Activated T-helper 17 cell treated with anti-CD3 and anti-CD28 coated beads, Interleukin-2, amount 50 U/mL, for 72 hours (primary cell): ENCODE data around the gene LCN15. TPM values are rescaled to one million over a fixed set of nuclear protein-coding genes. Genes with fewer than 3 reads are reported as not detected.
"Not testable (repeated sequence)": the region's sequence is repeated elsewhere in the genome, so short reads cannot be mapped to it uniquely, and the experiment has no call there.

Experiments used
- ATAC-seq: fragments of 150-1000 bp; cut with Tn5 transposase; replicated peaks from 2 replicates; pipeline ENCODE4 v1.10.0; 2021; ENCODE audit warnings: mild to moderate bottlenecking, moderate library complexity
- H3K27ac Mint-ChIP-seq: one replicate; pipeline ENCODE4 v1.8.0; 2022; ENCODE audit warnings: mixed read lengths
- H3K27me3 Mint-ChIP-seq: one replicate; pipeline ENCODE4 v1.8.0; 2022; ENCODE audit warnings: mixed read lengths
- H3K36me3 Mint-ChIP-seq: one replicate; pipeline ENCODE4 v1.8.0; 2022; ENCODE audit warnings: low read depth, mild to moderate bottlenecking, mixed read lengths
- H3K4me1 Mint-ChIP-seq: one replicate; pipeline ENCODE4 v1.8.0; 2022; ENCODE audit warnings: mixed read lengths
- H3K4me3 Mint-ChIP-seq: one replicate; pipeline ENCODE4 v1.8.0; 2022; ENCODE audit warnings: mild to moderate bottlenecking, mixed read lengths
- H3K9me3 Mint-ChIP-seq: one replicate; pipeline ENCODE4 v1.8.0; 2022; ENCODE audit warnings: mixed read lengths
- total RNA-seq, 2 donors: library from RNA; stranded (reverse); gene quantifications; one replicate each; pipeline ENCODE4 v1.2.3, GENCODE V29; 2022

Gene LCN15
- total RNA-seq, 2 donors from 2014 or later: not detected

DNA sequence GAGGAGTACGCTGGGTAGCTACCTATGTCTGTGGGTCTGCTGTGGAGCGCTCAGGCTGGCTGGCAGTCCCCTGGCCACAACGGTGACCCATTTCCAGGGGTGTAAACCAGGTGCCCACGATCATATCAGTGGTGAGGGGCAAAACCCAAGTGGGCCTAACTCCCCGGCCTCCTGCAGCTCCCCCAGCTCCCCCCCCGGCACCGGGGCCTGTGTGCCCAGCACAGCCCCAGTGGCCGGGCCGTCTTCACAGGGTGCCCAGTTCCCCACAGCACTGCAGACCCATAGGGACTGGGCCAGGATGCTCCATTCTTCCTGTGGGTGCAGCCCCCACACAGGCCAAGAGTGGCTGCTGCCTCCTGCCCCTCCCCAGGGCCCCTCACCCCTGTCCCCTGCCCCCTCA lies 5.3 kb downstream of the LCN15 start:
- ATAC-seq: no peak
- Mint-ChIP-seq H3K9me3 (no peaks in the 10 kb centered on the region), H3K27ac (no peak overlapping the region), H3K27me3 (peaks cover 4% of the 10 kb centered on the region), H3K4me3 (no peak overlapping the region), H3K36me3 (no peaks in the 10 kb centered on the region), H3K4me1 (no peaks in the 10 kb centered on the region)

DNA sequence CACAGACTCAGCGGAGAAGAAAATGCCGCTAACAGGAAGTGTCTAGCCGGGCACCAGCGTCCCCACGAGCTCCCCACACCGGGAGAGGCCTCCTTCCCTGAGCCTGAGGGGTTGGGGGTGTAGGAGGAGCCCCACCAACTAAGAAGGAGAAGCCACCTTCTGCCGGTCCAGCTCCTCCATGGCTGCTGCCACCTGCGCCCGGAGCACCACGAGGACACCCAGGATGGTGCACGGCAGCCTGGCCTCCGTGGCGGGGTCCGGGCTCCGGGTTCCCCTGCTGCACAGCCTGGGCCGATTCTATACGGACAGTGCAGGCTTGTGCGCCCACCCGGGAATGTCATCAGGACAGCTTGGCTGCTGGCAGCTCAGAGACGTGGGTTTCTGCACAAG lies 6.6 kb downstream of the LCN15 start:
- H3K27ac Mint-ChIP-seq: no peak overlapping the region
- no peaks in the 10 kb centered on the region for H3K36me3 Mint-ChIP-seq
- H3K27me3 Mint-ChIP-seq: peaks cover 4% of the 10 kb centered on the region
- H3K4me3 Mint-ChIP-seq: no peak overlapping the region
- ATAC-seq: no peak
- H3K9me3 Mint-ChIP-seq: no peaks in the 10 kb centered on the region
- H3K4me1 Mint-ChIP-seq: no peaks in the 10 kb centered on the region

DNA sequence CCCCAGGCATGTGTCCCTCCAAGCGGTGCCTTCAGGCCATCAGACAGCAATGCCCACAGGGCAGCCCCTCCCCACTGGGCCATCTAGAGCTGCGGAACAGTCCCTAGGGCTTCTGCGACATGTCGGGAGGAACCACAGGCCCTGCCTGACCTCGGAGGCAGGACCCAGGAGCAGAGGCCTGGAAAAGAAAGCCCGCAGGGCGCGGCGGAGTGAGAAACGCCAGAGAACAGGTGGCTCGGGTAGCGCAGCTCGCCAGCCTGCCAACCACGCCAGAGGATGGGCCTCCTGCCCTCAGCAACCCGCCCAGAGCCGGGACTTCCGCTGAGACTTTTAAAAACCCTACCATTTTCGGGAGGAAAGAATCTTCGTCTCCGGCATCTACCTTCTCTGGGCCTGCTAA lies 7.0 kb downstream of the LCN15 start:
- no peaks in the 10 kb centered on the region for H3K36me3 Mint-ChIP-seq
- H3K4me1 Mint-ChIP-seq: no peaks in the 10 kb centered on the region
- ATAC-seq: no peak
- no peak overlapping the region for H3K4me3 Mint-ChIP-seq
- H3K27ac Mint-ChIP-seq: no peak overlapping the region
- peaks cover 3% of the 10 kb centered on the region for H3K9me3 Mint-ChIP-seq
- H3K27me3 Mint-ChIP-seq: peaks cover 4% of the 10 kb centered on the region

DNA sequence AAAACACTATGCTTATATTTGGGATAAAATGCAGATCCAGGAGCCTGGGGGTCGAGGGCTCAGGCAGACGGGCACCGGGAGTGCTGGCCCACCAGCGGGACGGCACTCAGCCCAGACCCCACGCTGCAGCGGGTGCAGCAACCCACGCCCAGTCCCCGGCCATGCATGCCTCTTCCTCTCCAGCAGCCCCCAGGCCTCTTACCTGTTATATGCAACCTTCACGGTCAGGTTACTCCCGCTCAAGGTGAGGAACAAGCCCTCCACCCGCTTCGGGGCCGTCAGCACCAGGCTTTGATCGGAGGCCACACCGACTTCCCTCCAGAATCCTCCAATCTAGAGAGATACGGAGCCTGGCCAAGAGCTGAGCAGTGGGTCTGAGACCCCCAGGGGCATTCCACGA lies 7.5 kb downstream of the LCN15 start:
- H3K9me3 Mint-ChIP-seq: peaks cover 5% of the 10 kb centered on the region
- H3K36me3 Mint-ChIP-seq: no peaks in the 10 kb centered on the region
- no peak overlapping the region for H3K27ac Mint-ChIP-seq
- H3K4me3 Mint-ChIP-seq: no peak overlapping the region
- peaks cover 4% of the 10 kb centered on the region for H3K27me3 Mint-ChIP-seq
- no peaks in the 10 kb centered on the region for H3K4me1 Mint-ChIP-seq
- ATAC-seq: no peak

DNA sequence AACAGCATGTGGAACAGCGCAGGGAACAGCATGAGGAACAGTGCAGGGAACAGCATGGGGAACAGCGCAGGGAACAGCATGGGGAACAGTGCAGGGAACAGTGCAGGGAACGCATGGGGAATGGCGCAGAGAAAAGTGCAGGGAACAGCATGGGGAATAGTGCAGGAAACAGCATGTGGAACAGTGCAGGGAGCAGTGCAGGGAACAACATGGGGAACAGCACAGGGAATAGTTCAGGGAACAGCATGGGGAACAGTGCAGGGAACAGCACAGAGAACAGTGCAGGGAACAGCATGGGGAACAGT lies 8.2 kb downstream of the LCN15 start:
- H3K9me3 Mint-ChIP-seq: peaks cover 5% of the 10 kb centered on the region
- H3K27ac Mint-ChIP-seq: no peak overlapping the region
- H3K4me1 Mint-ChIP-seq: no peaks in the 10 kb centered on the region
- H3K4me3 Mint-ChIP-seq: no peak overlapping the region
- no peaks in the 10 kb centered on the region for H3K36me3 Mint-ChIP-seq
- peaks cover 4% of the 10 kb centered on the region for H3K27me3 Mint-ChIP-seq
- ATAC-seq: no peak

DNA sequence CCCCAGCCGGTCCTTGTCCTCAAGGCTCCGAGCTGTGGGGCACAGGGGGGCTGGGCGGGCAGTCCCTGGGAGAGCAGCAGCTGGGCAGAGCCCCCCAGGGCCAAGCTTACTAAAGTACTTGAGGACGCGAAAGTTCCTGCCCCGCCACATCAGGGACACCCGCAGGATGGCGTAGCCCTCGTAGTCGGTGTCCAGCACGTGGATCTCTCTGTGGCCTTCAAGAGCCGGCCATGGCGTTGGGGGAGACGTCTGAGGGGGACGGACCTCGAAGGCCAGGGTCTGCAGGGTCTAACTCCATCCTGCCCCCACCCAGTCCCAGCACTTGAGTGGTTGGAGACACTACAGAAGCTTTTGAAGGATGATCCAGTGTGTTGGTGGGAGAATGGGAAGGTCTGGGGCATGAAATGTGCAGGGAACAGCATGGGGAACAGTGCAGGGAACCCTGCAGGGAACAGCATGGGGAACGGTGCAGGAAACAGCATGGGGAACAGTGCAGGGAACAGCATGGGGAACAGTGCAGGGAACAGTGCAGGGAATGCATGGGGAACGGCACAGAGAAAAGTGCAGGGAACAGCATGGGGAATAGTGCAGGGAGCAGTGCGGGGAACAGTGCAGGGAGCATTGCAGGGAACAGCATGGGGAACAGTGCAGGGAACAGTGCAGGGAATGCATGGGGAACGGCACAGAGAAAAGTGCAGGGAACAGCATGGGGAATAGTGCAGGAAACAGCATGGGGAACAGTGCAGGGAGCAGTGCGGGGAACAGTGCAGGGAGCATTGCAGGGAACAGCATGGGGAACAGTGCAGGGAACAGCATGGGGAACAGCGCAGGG lies 8.8 kb downstream of the LCN15 start:
- H3K4me1 Mint-ChIP-seq, H3K27ac Mint-ChIP-seq, H3K36me3 Mint-ChIP-seq, H3K27me3 Mint-ChIP-seq, ATAC-seq, H3K4me3 Mint-ChIP-seq, H3K9me3 Mint-ChIP-seq: not testable (repeated sequence)

DNA sequence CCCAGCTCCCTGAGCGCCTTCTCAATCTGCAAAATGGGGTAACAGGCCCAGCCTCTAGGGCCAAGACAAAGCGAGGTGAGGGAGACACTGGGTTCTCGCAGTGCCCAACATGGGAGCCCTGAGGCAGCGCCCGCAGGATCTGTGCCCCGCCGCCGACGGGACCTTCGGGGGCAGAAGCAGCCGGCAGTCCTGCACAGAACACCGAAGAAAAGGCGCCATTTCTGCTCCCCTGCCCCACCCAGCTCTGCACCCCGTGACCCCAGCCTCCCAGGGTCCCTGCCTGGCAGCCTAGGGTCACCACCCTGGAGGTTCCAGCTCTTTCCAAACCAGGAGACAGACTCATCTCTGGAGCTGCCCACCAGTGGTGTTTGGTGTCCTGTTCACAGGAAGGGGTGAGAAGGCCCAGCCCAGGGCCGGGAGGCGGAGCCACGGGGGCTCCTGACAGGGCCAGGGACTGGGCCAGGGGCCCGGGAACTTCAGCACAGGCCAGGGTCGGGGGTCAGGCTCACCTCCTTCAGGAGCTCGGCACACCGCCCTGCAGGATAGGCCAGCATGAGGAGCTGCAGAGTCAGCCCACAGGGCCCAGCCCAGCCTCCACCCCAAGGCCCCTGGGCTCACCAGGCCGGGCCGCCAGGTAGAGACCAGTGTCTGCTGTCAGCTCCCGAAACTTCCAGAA lies 9.6 kb downstream of the LCN15 start:
- Mint-ChIP-seq H3K4me1 (no peaks in the 10 kb centered on the region), H3K36me3 (no peaks in the 10 kb centered on the region), H3K27ac (no peak overlapping the region), H3K27me3 (no peaks in the 10 kb centered on the region), H3K9me3 (peaks cover 5% of the 10 kb centered on the region), H3K4me3 (no peak overlapping the region)
- no peak for ATAC-seq

DNA sequence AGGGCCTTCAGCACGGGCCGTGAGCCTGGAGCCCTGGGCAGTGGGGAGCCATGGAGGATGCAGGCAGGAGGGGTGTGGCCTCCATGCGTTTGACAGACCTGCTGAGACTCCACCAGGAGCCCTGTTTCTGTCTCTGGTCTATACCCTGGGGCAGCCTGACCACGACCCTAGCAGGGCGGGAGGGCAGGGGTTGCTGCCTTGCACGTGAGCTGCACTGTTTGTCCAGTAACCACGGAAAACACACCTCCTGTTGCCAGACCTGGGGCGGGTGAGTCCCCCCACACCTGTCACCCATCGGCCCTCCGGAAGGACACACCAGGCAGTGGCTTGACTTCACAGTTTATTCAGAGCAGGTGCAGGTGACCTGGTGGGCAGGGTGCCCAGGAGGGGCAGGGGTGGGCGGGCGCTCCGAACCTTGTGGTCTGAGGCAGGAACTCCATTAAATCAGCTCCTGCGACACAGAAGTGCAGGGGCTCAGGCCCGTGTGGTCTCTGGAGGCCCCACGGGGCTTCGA lies 10.2 kb downstream of the LCN15 start:
- Mint-ChIP-seq H3K9me3 (peaks cover 5% of the 10 kb centered on the region), H3K27ac (no peak overlapping the region), H3K4me3 (no peak overlapping the region), H3K36me3 (no peaks in the 10 kb centered on the region), H3K27me3 (no peaks in the 10 kb centered on the region), H3K4me1 (no peaks in the 10 kb centered on the region)
- ATAC-seq: no peak

DNA sequence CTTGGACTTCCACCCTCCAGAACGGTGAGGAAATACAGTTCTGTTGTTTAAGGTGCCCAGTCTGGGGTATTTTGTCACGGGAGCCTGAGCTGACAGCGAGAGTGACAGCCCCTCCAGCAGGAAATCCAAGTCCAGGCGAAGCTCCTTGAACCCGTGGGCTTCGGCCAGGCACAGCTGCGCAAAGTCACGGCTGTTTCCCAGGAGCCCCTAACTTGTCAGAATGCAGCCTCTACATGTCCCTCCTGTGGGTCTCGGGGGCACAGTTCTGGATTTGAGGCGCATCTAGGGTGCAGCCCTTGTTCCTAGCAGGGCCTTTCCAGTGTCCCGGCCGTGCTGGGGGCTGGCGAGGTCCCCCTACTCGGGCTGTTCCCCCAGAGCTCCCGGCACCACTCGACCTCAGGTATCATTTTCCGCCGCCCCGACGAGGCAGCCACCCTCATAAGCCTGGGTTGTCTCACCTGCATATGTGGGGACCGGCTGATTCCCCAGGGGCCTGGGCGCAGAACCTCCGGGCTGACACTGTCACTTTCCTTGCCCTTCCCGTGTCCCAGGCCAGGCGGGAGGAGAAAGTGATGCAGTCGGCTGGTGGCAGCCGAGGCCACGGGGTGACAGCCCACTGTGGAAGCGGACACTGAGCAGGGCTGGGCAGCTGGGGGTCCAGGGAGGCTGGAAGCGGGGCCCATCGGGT lies 10.8 kb downstream of the LCN15 start:
- no peak for ATAC-seq
- Mint-ChIP-seq H3K36me3 (no peaks in the 10 kb centered on the region), H3K4me3 (no peak overlapping the region)

DNA sequence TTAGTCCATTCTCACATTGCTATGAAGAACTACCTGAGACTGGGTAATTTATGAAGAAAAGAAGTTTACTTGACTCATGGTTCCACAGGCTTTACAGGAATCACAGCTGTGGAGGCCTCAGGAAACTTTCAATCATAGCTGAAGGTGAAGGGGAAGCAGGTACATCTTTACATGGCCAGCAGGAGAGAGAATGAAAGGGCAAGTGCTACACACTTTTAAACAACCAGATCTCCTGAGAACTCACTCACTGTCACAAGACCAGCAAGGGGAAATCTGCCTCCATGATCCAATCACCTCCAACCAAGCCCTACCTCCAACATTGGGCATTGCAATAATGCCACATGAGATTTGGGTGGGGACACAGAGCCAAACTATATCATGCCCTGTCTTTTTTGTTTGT lies 12.5 kb downstream of the LCN15 start:
- Mint-ChIP-seq H3K36me3 (no peaks in the 10 kb centered on the region), H3K9me3 (peaks cover 5% of the 10 kb centered on the region), H3K4me3 (no peak overlapping the region), H3K27ac (no peak overlapping the region), H3K4me1 (no peaks in the 10 kb centered on the region), H3K27me3 (peaks cover 6% of the 10 kb centered on the region)
- no peak for ATAC-seq

More for the DNA sequence above, 10.8 kb downstream of the LCN15 start:
- Mint-ChIP-seq H3K27ac (no peak overlapping the region), H3K4me1 (no peaks in the 10 kb centered on the region), H3K27me3 (no peaks in the 10 kb centered on the region), H3K9me3 (peaks cover 5% of the 10 kb centered on the region)

DNA sequence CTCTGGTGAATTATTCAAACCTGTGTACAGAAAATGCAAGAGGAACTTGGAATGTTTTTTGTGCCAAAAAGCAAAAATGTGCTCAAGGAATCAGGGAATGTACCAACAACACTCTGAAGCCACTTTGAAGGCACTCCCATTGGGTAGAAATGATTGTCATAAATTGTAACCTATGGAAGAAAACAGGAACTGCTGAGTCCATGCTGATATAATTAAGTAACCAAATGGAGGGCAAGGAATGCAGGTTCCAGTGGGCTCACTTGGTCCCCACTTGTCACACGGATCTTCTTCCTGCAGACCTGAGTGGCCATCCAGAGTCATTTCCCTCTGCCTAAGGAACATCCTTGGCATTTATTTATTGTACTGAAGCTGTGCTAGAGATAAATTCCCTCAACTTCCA lies 13.1 kb downstream of the LCN15 start:
- Mint-ChIP-seq H3K4me3 (no peak overlapping the region), H3K27me3 (peaks cover 6% of the 10 kb centered on the region), H3K4me1 (no peaks in the 10 kb centered on the region), H3K27ac (no peak overlapping the region), H3K9me3 (peaks cover 5% of the 10 kb centered on the region), H3K36me3 (no peaks in the 10 kb centered on the region)
- ATAC-seq: no peak

DNA sequence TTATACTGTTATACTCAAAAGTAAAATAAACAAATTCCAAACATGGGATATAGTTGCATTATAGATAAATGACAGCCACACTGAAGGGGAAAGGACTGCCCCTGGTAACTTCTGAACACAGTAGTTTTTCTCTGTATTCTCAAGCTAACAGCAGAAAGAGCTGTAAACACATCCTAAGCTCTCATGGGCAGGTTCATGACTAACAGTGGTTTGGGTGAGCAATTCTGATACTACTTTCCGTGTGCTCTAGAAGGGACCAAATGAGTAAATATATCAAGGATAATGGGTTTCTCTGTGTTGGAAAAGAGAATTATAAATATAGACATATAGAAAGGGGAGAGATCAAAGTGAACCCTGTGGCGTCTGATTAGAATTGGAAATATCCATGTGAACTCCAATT lies 13.8 kb downstream of the LCN15 start:
- no peaks in the 10 kb centered on the region for H3K4me1 Mint-ChIP-seq
- H3K4me3 Mint-ChIP-seq: no peak overlapping the region
- no peaks in the 10 kb centered on the region for H3K36me3 Mint-ChIP-seq
- H3K9me3 Mint-ChIP-seq: peaks cover 5% of the 10 kb centered on the region
- ATAC-seq: peak; percentile 99
- H3K27ac Mint-ChIP-seq: no peak overlapping the region
- peaks cover 6% of the 10 kb centered on the region for H3K27me3 Mint-ChIP-seq

DNA sequence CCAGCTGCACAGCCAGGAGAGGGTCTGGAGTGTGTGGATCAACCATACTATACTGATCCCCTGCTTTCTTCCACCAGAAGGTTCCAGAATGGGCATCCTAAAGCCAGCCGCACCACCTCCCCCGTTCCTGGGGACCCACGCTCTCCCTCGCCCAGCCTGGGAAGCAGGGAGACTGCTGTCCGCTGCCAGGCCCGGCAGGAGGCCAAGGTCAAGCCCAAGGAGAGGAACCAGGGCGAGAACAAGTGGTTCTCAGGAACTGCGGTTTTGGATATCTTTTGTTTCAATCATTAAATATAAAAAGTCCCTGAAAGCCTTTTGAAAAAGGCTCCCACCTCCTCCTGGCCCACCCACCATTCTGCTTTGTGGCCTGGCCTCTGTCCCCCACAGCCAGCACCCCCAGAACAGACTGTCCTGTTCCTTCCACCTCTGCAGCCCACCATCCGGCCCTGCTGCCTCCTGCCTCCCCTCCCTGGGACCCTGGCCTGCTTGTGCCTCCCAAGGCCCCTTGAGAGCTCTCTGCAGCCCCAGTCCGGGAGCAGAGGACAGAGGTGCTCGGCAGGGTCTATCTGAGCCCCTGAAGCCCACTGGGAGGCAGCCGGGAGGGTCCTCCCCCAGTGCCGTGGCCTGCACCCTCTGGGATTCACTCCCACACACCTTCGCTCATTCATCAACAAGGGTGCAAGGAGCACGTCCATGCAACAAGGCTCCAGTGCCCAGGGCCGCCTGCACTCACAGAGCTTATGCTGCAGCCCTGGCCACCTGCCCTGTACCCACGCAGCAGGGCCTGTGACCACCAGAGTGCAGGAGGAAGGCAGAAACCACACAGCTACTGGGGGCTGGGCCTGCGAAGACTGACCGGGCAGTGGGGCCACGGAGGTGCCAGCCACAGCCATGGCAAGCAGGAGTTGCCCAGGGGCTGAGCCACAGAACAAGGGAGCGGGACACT lies 15.4 kb downstream of the LCN15 start:
- Mint-ChIP-seq H3K36me3 (no peaks in the 10 kb centered on the region), H3K9me3 (peaks cover 5% of the 10 kb centered on the region), H3K27me3 (peaks cover 6% of the 10 kb centered on the region), H3K27ac (no peak overlapping the region), H3K4me1 (no peaks in the 10 kb centered on the region), H3K4me3 (no peak overlapping the region)
- no peak for ATAC-seq

DNA sequence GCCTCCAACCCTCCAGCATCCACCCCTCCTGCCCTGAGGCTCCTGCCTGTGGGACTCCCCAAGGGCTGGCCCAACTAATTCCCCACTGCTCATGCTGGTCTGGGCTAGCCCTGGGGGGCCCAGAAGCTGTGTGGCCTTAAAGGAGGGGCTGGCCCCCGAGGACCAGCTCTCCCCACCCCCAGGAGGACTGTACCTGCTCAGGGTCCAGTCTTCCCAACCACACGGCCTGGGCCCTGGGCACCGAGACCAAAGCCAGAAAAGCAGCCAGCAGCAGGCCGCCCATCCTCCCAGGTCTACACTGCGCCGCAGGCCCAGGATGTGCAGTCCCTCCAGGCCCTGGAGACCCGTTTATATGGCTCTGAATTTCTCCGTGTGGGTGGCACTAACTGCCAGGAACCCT lies 16.1 kb downstream of the LCN15 start, which contains the start of gene LCN6:
TSS of gene LCN6 (minus strand) at position 325 of the 400 bp plus-strand sequence. CDS start at position 283, 42 bp downstream.
- H3K9me3 Mint-ChIP-seq: peaks cover 5% of the 10 kb centered on the region
- no peaks in the 10 kb centered on the region for H3K36me3 Mint-ChIP-seq
- H3K4me1 Mint-ChIP-seq: no peaks in the 10 kb centered on the region
- H3K27ac Mint-ChIP-seq: no peak within 1 kb of the TSS
- no peak within 1 kb of the TSS for H3K4me3 Mint-ChIP-seq
- H3K27me3 Mint-ChIP-seq: peaks cover 6% of the 10 kb centered on the region
- ATAC-seq: no peak
